ENCODE data around the gene ITIH5. TPM values are rescaled to one million over a fixed set of nuclear protein-coding genes. Genes with fewer than 3 reads are reported as not detected.

ITIH5 gene
- total and polyA plus RNA-seq, 2 of the 8 experiments (the other 6 are each of a cell fraction or from before 2014, with no cell fraction given), result 5.8 to 7.6 TPM

DNA sequence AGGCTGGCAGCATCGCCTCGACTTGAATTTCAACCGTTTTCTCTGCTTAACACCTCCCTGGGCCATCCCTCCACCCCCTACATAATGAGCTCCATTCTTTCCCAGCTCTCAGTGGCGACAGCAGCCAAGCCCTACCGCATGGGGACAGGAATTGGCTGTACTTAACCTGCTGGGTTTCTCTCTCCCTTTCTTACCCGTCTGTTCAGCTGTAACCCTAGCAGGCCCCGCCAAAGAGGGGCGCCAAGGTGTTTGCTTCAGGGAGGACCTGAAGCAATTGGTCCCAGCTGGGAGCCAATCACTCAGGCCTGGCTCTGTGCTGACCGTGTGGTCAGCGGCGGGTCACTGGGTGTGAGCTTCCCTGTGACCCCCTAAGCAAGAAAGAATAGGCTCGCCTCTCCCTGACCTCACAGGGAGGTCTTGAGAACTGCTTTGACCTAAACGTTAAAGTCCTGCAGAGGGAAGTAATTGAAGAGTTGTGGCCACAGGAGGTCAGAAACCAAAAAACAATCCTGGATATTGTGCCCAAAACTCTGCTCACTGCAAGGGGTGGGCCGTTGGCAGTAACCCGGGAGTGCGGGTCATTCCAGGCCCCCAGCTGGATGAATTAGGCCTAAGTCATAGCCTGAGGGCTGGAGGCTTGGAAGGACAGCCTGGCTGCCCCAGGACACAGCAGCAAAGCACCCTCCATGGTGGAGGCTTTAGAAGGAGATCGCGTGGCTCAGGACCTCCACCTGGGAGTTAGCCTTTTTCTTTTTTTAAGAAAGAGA lies 114.6 kb downstream of the ITIH5 start:
- no peaks in the 10 kb centered on the region for H3K79me2 ChIP-seq (ENCODE audit: control insufficient read depth in 1 of 2, insufficient read depth in 2 of 2, low read length in 2 of 2)
- 0 out of 2 replicates have a peak overlapping the region, but pooled peaks have one; percentile 38 for H3K18ac ChIP-seq (ENCODE audit: extremely low read depth, low read length)
- DNase-seq (ENCODE audit: low read depth in 1 of 2, low spot score in 2 of 2), result no peak
- H3K9ac ChIP-seq (replicated peaks in 1 of 4; ENCODE audit: extremely low read depth in 1 of 4, low read depth in 3 of 4, low read length in 3 of 4), result no peak overlapping the region; a peak in 1 of 7 replicates
- no peak overlapping the region for H3K4me2 ChIP-seq (ENCODE audit: insufficient read depth in 1 of 2, low read depth in 2 of 2, low read length in 2 of 2)
- no peak overlapping the region for H3K14ac ChIP-seq (ENCODE audit: insufficient read length)
- H3K56ac ChIP-seq (replicated peaks; ENCODE audit: insufficient read length, low read depth, low read length), result no peak overlapping the region
- H2AFZ ChIP-seq (ENCODE audit: low read length), result peak overlapping the region; percentile 43; the same call in 1 of the 2 replicates
- no peaks in the 10 kb centered on the region for H3K79me1 ChIP-seq (ENCODE audit: low read depth, low read length)
- no peak overlapping the region for H2BK12ac ChIP-seq (ENCODE audit: low read depth, low read length)
- 75% methylated on average over 18 of the region's 18 CpGs; no CpG with 5 or more reads in 1 of the 2 experiments for WGBS, 2 experiments (ENCODE audit: extremely low coverage in 1 of 2, insufficient coverage in 1 of 2, insufficient read length in 1 of 2, insufficient replicate concordance in 2 of 2, low coverage in 1 of 2, low lambda C conversion rate in 2 of 2, missing lambda C conversion rate in 1 of 2)
- H2BK15ac ChIP-seq (ENCODE audit: low read length), result peak overlapping the region; percentile 49; the same call in 1 of the 2 replicates
- H3K4ac ChIP-seq (replicated peaks; ENCODE audit: insufficient read length, low read depth, low read length), result no peak overlapping the region
- H3K23me2 ChIP-seq (ENCODE audit: low read depth, low read length), result no peaks in the 10 kb centered on the region
- H3K27me3 ChIP-seq (replicated peaks in 1 of 4; ENCODE audit: control insufficient read depth in 3 of 4, extremely low read depth in 1 of 4, insufficient read depth in 3 of 4, low read length in 3 of 4), result no peaks in the 10 kb centered on the region
- no peak overlapping the region for H2AK5ac ChIP-seq (ENCODE audit: low read depth, low read length)
- no peaks in the 10 kb centered on the region for H4K20me1 ChIP-seq (replicated peaks in 1 of 2; ENCODE audit: control insufficient read depth in 1 of 2, insufficient read depth in 2 of 2, low read length in 2 of 2)
- peak; percentile 7 for FAIRE-seq
- H4K5ac ChIP-seq (ENCODE audit: insufficient read length, low read depth, low read length), result no peak overlapping the region
- H3K27ac ChIP-seq (ENCODE audit: low read depth, low read length), result no peak overlapping the region
- H3K9me3 ChIP-seq (ENCODE audit: insufficient read depth in 2 of 2, low read depth in 1 of 2, low read length in 1 of 2), result no peaks in the 10 kb centered on the region
- peak overlapping the region; percentile 26 for H4K91ac ChIP-seq (replicated peaks; ENCODE audit: insufficient read length, low read length)
- no peak overlapping the region for H3K4me3 ChIP-seq (ENCODE audit: extremely low read depth in 1 of 4, insufficient read depth in 2 of 4, low read depth in 3 of 4, low read length in 4 of 4)
- ChIA-PET POLR2A (ENCODE audit: partially characterized antibody) (no interaction called here), CTCF (ENCODE audit: partially characterized antibody) (interaction anchor here (0.7 to 2.1 kb wide), 10 partner anchors 9 to 136 kb away, joined by 3 to 10 read pairs (median 3); no protein-coding TSS in a partner anchor)
- peaks cover 0 to 9% (median 2%) of the 10 kb centered on the region in 4 experiments; a peak in 5 of 7 replicates for H3K4me1 ChIP-seq (replicated peaks in 1 of 4; ENCODE audit: control insufficient read depth in 3 of 4, insufficient read depth in 4 of 4, low read length in 3 of 4)
- peak overlapping the region; percentile 27; the same call in 1 of the 2 replicates for H2BK20ac ChIP-seq (ENCODE audit: low read length)
- H2BK5ac ChIP-seq (ENCODE audit: low read depth, low read length), result no peak overlapping the region; the same call in 1 of the 2 replicates
- peak overlapping the region; percentile 39; the same call in 1 of the 2 replicates for H4K8ac ChIP-seq (ENCODE audit: extremely low read depth, insufficient read depth, low read length)
- H3K23ac ChIP-seq (ENCODE audit: insufficient read length), result no peak overlapping the region
- no peaks in the 10 kb centered on the region for H3K36me3 ChIP-seq (ENCODE audit: control insufficient read depth in 2 of 4, insufficient read depth in 4 of 4, low read length in 3 of 4)
- no peak overlapping the region for H2BK120ac ChIP-seq (replicated peaks; ENCODE audit: low read depth, low read length)

Measured in H1 (cell line).